ENCODE data around the gene CASQ2.
A peak's percentile ranks its signal among the peaks of the same experiment; 100 is the strongest.

Gene CASQ2

GRCh38 chr1:115728341-115728740, 40.2 kb downstream of the CASQ2 start:
- no peak for DNase-seq (ENCODE audit: extremely low read depth, low read depth)
- TF ChIP-seq, protein P1, sequence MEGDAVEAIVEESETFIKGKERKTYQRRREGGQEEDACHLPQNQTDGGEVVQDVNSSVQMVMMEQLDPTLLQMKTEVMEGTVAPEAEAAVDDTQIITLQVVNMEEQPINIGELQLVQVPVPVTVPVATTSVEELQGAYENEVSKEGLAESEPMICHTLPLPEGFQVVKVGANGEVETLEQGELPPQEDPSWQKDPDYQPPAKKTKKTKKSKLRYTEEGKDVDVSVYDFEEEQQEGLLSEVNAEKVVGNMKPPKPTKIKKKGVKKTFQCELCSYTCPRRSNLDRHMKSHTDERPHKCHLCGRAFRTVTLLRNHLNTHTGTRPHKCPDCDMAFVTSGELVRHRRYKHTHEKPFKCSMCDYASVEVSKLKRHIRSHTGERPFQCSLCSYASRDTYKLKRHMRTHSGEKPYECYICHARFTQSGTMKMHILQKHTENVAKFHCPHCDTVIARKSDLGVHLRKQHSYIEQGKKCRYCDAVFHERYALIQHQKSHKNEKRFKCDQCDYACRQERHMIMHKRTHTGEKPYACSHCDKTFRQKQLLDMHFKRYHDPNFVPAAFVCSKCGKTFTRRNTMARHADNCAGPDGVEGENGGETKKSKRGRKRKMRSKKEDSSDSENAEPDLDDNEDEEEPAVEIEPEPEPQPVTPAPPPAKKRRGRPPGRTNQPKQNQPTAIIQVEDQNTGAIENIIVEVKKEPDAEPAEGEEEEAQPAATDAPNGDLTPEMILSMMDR (IDR thresholded peaks at IDR 0.05; ENCODE audit: low read depth, low read length) = no peak

DNA sequence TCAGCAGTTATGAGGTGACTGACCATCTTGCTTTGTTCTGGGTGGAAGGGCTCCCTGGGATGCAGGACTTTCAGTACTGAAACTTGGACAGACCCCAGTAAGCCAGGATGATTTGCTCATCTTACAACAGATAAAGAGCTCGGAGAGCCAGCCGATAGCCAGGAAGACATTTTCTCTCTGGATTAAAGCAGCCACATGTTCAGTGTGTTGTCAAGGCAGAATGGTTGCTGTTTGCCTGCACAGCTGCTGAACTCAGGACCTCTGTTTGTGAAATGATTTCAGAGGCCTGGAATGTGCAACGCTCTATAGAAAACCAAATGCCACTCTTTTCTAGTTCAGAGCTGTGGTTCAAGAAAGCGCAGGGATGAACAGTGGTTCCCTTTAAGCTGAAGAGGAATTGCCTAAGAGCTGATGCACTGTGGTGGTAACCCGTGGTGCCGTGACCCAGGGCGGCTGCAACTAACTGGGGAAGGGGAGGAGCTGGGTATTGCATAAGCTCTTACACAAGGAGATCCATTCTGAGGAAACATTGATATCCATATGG, 40.7 kb downstream of the CASQ2 start:
- DNase-seq (ENCODE audit: extremely low read depth, low read depth) = peak; percentile 79
- TF ChIP-seq, protein P1 (IDR thresholded peaks at IDR 0.05; ENCODE audit: low read depth, low read length) = no peak

DNA sequence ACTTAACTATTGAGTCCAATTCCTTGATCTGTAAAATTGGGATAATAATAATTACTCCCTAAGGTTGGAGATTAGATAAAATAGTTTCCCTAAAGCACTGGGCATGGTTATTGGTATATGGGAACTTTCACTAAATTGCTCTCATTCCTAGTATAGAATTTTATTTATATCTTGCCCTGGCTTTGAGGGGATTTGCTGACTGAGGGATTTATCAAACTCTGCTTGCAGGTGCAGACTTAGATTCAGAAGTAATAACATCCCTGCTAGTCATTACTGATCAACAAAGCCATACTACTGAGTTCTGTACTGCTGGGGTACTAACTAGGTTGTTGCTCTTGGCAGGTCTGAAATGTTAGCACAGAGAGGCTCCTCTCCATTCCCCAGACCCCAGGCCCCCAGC, 41.9 kb downstream of the CASQ2 start:
- DNase-seq (ENCODE audit: extremely low read depth, low read depth) = no peak
- TF ChIP-seq, protein P1 (IDR thresholded peaks at IDR 0.05; ENCODE audit: low read depth, low read length) = no peak

GRCh38 chr1:115726161-115726560, 42.4 kb downstream of the CASQ2 start:
- no peak for DNase-seq (ENCODE audit: extremely low read depth, low read depth)
- TF ChIP-seq, protein P1 (IDR thresholded peaks at IDR 0.05; ENCODE audit: low read depth, low read length) = no peak

- TF ChIP-seq, protein P1 (IDR thresholded peaks at IDR 0.05; ENCODE audit: low read depth, low read length) = no peak
- DNase-seq (ENCODE audit: extremely low read depth, low read depth) = no peak
These were observed 42.9 kb downstream of the CASQ2 start for GRCh38 chr1:115725600-115725999.

- DNase-seq (ENCODE audit: extremely low read depth, low read depth) = no peak
- TF ChIP-seq, protein P1 (IDR thresholded peaks at IDR 0.05; ENCODE audit: low read depth, low read length) = no peak
These were observed 44.8 kb downstream of the CASQ2 start for GRCh38 chr1:115723756-115724155.

GRCh38 chr1:115722221-115722620, 46.3 kb downstream of the CASQ2 start:
- TF ChIP-seq, protein P1 (IDR thresholded peaks at IDR 0.05; ENCODE audit: low read depth, low read length) = no peak
- DNase-seq (ENCODE audit: extremely low read depth, low read depth) = no peak
